ENCODE results near the gene CXCR2. TPM values are rescaled to one million over a fixed set of nuclear protein-coding genes. Genes with fewer than 3 reads are reported as not detected.

The CXCR2 gene
- total RNA-seq, 1 experiment from 2014 or later = not detected

DNA sequence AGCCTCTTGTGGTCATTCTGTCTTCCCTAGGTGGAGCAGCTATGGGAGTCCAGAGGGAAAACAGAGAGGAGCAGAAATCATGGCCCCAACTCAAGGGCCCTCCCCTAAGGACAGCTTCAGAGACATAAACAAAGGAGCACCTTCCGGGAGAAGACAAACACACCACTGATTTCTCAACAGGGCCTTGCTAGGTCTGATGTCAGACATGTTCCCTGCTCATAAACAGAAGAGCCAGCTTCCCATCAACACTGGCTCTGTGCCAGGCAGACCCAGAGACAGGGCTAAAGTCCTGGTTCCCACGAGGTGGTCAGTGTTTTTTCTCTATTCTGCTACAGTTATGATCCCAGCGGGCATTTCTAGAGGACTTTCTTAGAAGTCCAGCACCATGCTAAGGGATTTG lies 19.3 kb downstream of the CXCR2 start:
- POLR2A ChIA-PET (ENCODE audit: unreplicated experiment) = no interaction called here
- Histone ChIP-seq H3K27ac (no peak overlapping the region), H3K9me3 (ENCODE audit: insufficient read depth, low read depth) (no peaks in the 10 kb centered on the region), H3K4me3 (no peak overlapping the region), H3F3A (ENCODE audit: insufficient read depth, low read depth) (no peaks in the 10 kb centered on the region), H2AFZ (no peak overlapping the region), H3K36me3 (ENCODE audit: low read depth) (no peaks in the 10 kb centered on the region), H3K27me3 (ENCODE audit: insufficient read depth, low read depth) (peaks cover 33% of the 10 kb centered on the region; the same call in 1 of the 2 replicates), H3K4me1 (replicated peaks; ENCODE audit: insufficient read depth) (no peaks in the 10 kb centered on the region), H4K20me1 (ENCODE audit: insufficient read depth) (no peaks in the 10 kb centered on the region), H3K79me2 (ENCODE audit: low read depth) (no peaks in the 10 kb centered on the region), H3K4me2 (no peak overlapping the region), H3K9me2 (ENCODE audit: insufficient read depth) (no peaks in the 10 kb centered on the region)
- no peak for DNase-seq
- intact Hi-C loops (cut with micrococcal nuclease; ENCODE audit: unreplicated experiment) = no loop called here
- CTCF ChIA-PET = no interaction called here
- TF ChIP-seq, protein P1, sequence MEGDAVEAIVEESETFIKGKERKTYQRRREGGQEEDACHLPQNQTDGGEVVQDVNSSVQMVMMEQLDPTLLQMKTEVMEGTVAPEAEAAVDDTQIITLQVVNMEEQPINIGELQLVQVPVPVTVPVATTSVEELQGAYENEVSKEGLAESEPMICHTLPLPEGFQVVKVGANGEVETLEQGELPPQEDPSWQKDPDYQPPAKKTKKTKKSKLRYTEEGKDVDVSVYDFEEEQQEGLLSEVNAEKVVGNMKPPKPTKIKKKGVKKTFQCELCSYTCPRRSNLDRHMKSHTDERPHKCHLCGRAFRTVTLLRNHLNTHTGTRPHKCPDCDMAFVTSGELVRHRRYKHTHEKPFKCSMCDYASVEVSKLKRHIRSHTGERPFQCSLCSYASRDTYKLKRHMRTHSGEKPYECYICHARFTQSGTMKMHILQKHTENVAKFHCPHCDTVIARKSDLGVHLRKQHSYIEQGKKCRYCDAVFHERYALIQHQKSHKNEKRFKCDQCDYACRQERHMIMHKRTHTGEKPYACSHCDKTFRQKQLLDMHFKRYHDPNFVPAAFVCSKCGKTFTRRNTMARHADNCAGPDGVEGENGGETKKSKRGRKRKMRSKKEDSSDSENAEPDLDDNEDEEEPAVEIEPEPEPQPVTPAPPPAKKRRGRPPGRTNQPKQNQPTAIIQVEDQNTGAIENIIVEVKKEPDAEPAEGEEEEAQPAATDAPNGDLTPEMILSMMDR (conservative IDR thresholded peaks at IDR 0.05) = no peak
- TF ChIP-seq EZH2 (IDR thresholded peaks at IDR 0.05; ENCODE audit: low read depth) = no peak
- BruUV-seq (replicated peaks) = no TSS peak

DNA sequence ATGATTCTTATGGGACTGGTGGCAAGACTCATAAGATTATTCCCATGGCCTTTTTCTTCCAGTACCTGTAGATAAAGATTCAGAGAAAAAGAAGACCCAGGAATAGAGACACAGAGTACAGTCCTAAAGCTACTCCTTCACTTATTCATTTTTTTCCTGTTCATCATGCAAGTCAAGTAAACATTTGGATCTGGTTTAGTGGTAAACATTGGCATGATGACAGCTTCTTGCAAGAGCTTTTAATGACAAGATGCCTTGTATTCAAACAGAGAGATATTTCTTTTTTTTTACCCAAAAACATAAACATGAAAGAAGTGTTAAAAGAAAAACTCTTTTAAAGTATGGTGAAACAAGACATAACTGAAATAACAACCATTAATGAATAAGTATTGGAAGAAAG lies 20.2 kb downstream of the CXCR2 start:
- H3K4me3 ChIP-seq = no peak overlapping the region
- TF ChIP-seq EZH2 (IDR thresholded peaks at IDR 0.05; ENCODE audit: low read depth) = no peak
- TF ChIP-seq, protein P1 (conservative IDR thresholded peaks at IDR 0.05) = no peak
- no TSS peak for BruUV-seq (replicated peaks)
- H3K27ac ChIP-seq = no peak overlapping the region
- no peaks in the 10 kb centered on the region for H4K20me1 ChIP-seq (ENCODE audit: insufficient read depth)
- intact Hi-C loops (cut with micrococcal nuclease; ENCODE audit: unreplicated experiment) = no loop called here
- POLR2A ChIA-PET (ENCODE audit: unreplicated experiment) = interaction anchor here (0.7 kb wide), 1 partner anchor 1041 kb away, joined by 3 read pairs; no protein-coding TSS in a partner anchor
- no peaks in the 10 kb centered on the region for H3K79me2 ChIP-seq (ENCODE audit: low read depth)
- no peaks in the 10 kb centered on the region for H3K4me1 ChIP-seq (replicated peaks; ENCODE audit: insufficient read depth)
- peaks cover 23% of the 10 kb centered on the region; the same call in 1 of the 2 replicates for H3K27me3 ChIP-seq (ENCODE audit: insufficient read depth, low read depth)
- no peak overlapping the region for H2AFZ ChIP-seq
- no peaks in the 10 kb centered on the region for H3K36me3 ChIP-seq (ENCODE audit: low read depth)
- no peak overlapping the region for H3K4me2 ChIP-seq
- CTCF ChIA-PET = interaction anchor here (0.9 kb wide), 1 partner anchor 360 kb away, joined by 6 read pairs; no protein-coding TSS in a partner anchor
- no peaks in the 10 kb centered on the region for H3K9me2 ChIP-seq (ENCODE audit: insufficient read depth)
- no peaks in the 10 kb centered on the region for H3K9me3 ChIP-seq (ENCODE audit: insufficient read depth, low read depth)
- no peak for DNase-seq
- no peaks in the 10 kb centered on the region for H3F3A ChIP-seq (ENCODE audit: insufficient read depth, low read depth)

DNA sequence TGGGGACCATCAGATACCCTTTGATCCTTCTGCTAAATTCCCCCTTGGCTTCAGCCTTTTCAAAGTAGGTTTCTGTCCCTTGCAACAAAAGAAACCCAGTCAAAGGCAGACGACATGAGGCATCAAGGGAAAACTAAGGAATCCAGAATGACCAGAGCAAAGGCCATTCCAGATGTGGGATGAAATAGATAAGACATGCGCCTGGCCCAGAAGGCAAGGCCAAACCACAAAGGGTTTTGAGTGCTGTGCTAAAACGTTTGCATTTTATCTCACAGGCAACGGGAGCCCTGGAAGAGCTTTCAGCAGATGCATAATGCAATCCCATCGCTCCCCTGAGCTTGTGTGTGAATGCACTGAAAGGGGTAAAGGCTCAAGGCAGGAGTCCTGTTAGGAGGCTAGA lies 23.3 kb downstream of the CXCR2 start:
- Histone ChIP-seq H3K79me2 (ENCODE audit: low read depth) (no peaks in the 10 kb centered on the region), H3K9me3 (ENCODE audit: insufficient read depth, low read depth) (no peaks in the 10 kb centered on the region), H3K36me3 (ENCODE audit: low read depth) (no peaks in the 10 kb centered on the region), H2AFZ (no peak overlapping the region), H4K20me1 (ENCODE audit: insufficient read depth) (no peaks in the 10 kb centered on the region), H3K4me1 (replicated peaks; ENCODE audit: insufficient read depth) (peaks cover 13% of the 10 kb centered on the region), H3K27ac (no peak overlapping the region), H3K4me3 (no peak overlapping the region), H3F3A (ENCODE audit: insufficient read depth, low read depth) (no peaks in the 10 kb centered on the region), H3K27me3 (ENCODE audit: insufficient read depth, low read depth) (no peaks in the 10 kb centered on the region; the same call in 1 of the 2 replicates), H3K4me2 (no peak overlapping the region), H3K9me2 (ENCODE audit: insufficient read depth) (no peaks in the 10 kb centered on the region)
- TF ChIP-seq, protein P1 (conservative IDR thresholded peaks at IDR 0.05) = no peak
- TF ChIP-seq EZH2 (IDR thresholded peaks at IDR 0.05; ENCODE audit: low read depth) = no peak
- intact Hi-C loops (cut with micrococcal nuclease; ENCODE audit: unreplicated experiment) = no loop called here
- CTCF ChIA-PET = no interaction called here
- DNase-seq = no peak
- POLR2A ChIA-PET (ENCODE audit: unreplicated experiment) = no interaction called here
- BruUV-seq (replicated peaks) = no TSS peak

Data from PC-9 (cell line).